HEK293 (cell line): ENCODE results near the gene PNKD.

Experiments
- CTCF ChIP-seq: fragments of 450-650 bp; formaldehyde crosslinking; IDR thresholded peaks from 2 replicates; pipeline ENCODE4 v1.5.1; 2016; ENCODE audit warnings: missing biosample characterization, missing genetic modification characterization
- YY1 ChIP-seq: fragments of 450-650 bp; formaldehyde crosslinking; IDR thresholded peaks from 2 replicates; pipeline ENCODE4 v1.5.1; 2018; ENCODE audit warnings: missing biosample characterization, missing genetic modification characterization
- ZBTB17 ChIP-seq: fragments of 450-650 bp; formaldehyde crosslinking; IDR thresholded peaks from 2 replicates; pipeline ENCODE4 v1.5.1; 2016; ENCODE audit warnings: missing biosample characterization, missing genetic modification characterization
- ZBTB8A ChIP-seq: fragments of 450-650 bp; formaldehyde crosslinking; IDR thresholded peaks from 2 replicates; pipeline ENCODE4 v1.5.1; 2016; ENCODE audit warnings: missing biosample characterization, missing genetic modification characterization
- ZFP41 ChIP-seq: fragments of 450-650 bp; formaldehyde crosslinking; IDR thresholded peaks from 2 replicates; pipeline ENCODE4 v1.5.1; 2016; ENCODE audit warnings: missing biosample characterization, missing genetic modification characterization, borderline replicate concordance
- ZNF2 ChIP-seq: fragments of 450-650 bp; formaldehyde crosslinking; IDR thresholded peaks from 2 replicates; pipeline ENCODE4 v1.5.1; 2016; ENCODE audit warnings: missing biosample characterization, missing genetic modification characterization
- ZNF362 ChIP-seq: fragments of 450-650 bp; formaldehyde crosslinking; IDR thresholded peaks from 2 replicates; pipeline ENCODE4 v1.5.1; 2016; ENCODE audit warnings: missing biosample characterization, missing genetic modification characterization
- ZNF561 ChIP-seq: fragments of 450-650 bp; IDR thresholded peaks from 2 replicates; pipeline ENCODE4 v1.5.1; 2018; ENCODE audit warnings: missing biosample characterization, missing genetic modification characterization, borderline replicate concordance
- ZNF777 ChIP-seq: fragments of 450-650 bp; formaldehyde crosslinking; IDR thresholded peaks from 2 replicates; pipeline ENCODE4 v1.5.1; 2017; ENCODE audit warnings: missing biosample characterization, missing genetic modification characterization, borderline replicate concordance
- TF ChIP-seq, protein P1 (sequence below): fragments of 450-650 bp; formaldehyde crosslinking; IDR thresholded peaks from 2 replicates; pipeline ENCODE4 v1.5.1; 2016; ENCODE audit warnings: missing biosample characterization, missing genetic modification characterization, borderline replicate concordance

GRCh38 chr2:218334531-218334930, 64.2 kb downstream of the PNKD start:
- TF ChIP-seq, protein P1, sequence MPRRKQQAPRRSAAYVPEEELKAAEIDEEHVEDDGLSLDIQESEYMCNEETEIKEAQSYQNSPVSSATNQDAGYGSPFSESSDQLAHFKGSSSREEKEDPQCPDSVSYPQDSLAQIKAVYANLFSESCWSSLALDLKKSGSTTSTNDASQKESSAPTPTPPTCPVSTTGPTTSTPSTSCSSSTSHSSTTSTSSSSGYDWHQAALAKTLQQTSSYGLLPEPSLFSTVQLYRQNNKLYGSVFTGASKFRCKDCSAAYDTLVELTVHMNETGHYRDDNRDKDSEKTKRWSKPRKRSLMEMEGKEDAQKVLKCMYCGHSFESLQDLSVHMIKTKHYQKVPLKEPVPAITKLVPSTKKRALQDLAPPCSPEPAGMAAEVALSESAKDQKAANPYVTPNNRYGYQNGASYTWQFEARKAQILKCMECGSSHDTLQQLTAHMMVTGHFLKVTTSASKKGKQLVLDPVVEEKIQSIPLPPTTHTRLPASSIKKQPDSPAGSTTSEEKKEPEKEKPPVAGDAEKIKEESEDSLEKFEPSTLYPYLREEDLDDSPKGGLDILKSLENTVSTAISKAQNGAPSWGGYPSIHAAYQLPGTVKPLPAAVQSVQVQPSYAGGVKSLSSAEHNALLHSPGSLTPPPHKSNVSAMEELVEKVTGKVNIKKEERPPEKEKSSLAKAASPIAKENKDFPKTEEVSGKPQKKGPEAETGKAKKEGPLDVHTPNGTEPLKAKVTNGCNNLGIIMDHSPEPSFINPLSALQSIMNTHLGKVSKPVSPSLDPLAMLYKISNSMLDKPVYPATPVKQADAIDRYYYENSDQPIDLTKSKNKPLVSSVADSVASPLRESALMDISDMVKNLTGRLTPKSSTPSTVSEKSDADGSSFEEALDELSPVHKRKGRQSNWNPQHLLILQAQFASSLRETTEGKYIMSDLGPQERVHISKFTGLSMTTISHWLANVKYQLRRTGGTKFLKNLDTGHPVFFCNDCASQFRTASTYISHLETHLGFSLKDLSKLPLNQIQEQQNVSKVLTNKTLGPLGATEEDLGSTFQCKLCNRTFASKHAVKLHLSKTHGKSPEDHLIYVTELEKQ = no peak
- no peak for TF ChIP-seq ZNF2
- no peak for TF ChIP-seq ZNF561 (tag by site-specific recombination)
- no peak for TF ChIP-seq ZNF362 (tag by site-specific recombination)
- TF ChIP-seq CTCF (tag by site-specific recombination) = no peak
- TF ChIP-seq ZBTB17 (tag by site-specific recombination) = no peak
- TF ChIP-seq ZNF777 (tag by site-specific recombination) = no peak
- TF ChIP-seq ZFP41 (tag by site-specific recombination) = no peak
- no peak for TF ChIP-seq YY1
- no peak for TF ChIP-seq ZBTB8A
